T-helper 2 cell treated with Interferon-gamma antibody and Interleukin-4, amounts not matched to agents 100 ng/mL and 5 ng/mL, for 36 hours (primary cell): ENCODE measurements around the gene DEPDC5. TPM values are rescaled to one million over a fixed set of nuclear protein-coding genes. Genes with fewer than 3 reads are reported as not detected.
"Not testable (repeated sequence)": the region's sequence is repeated elsewhere in the genome, so short reads cannot be mapped to it uniquely, and the experiment has no call there.

Source experiments
- intact Hi-C: fragments of 100-400 bp; cut with micrococcal nuclease; formaldehyde crosslinking; loops from one replicate; pipeline ENCODE4 v1.15.1; 2023
- total RNA-seq: library from RNA; stranded (reverse); gene quantifications from 2 replicates; pipeline ENCODE4 v1.2.3, GENCODE V29; 2022

The DEPDC5 gene
- total RNA-seq, 1 donor from 2014 or later, result 38.5 TPM

- intact Hi-C loops, result no loop called here
Measured at GRCh38 chr22:31748490-31748889, 5.3 kb upstream of the DEPDC5 start.

DNA sequence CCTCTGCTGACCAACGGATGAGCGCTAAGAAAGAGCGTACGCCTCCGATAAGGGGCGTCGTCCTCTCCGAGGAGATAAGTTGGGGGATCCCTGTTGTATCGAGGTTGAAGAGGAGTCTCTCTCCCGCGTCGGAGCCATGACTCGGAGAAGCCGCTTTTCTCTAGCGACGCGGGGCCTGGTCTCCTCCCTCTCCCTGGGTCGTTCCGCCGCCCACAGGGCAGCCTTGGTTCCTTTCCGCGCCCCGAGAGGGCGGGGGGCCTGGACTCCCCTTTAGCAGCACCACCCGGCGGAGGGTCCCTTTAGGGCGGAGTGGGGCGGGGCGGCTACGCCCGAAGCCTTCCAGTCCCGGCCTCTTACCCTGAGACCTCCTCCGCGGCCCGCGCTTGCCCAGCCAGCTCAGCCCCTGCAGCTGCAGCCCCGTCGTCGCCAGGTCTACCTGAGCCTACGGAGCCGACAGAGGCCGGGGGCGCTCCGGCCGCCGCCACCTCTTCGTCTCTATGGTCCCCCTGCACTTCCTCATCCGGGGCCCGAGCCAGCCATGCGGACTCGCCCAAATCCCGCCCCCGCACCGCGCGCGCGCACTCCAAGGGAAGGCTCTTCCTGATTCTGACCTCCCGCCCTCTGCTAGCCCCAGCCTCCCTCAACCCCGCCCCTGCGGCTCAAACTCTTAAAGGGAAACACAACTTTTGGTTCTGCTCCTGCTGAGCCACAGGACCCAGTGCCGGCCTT, 4.0 kb upstream of the DEPDC5 start, which contains the start of gene PRR14L:
PRR14L (minus strand) TSS at position 497 of the 729 bp plus-strand sequence. CDS start 11,272 bp downstream, outside the sequence.
- intact Hi-C loops, result loop anchor here (1.0 to 5.0 kb wide), 8 partner anchors 73 to 403 kb away; partner anchors contain the start of genes DRG1, PATZ1, PISD and SFI1

DNA sequence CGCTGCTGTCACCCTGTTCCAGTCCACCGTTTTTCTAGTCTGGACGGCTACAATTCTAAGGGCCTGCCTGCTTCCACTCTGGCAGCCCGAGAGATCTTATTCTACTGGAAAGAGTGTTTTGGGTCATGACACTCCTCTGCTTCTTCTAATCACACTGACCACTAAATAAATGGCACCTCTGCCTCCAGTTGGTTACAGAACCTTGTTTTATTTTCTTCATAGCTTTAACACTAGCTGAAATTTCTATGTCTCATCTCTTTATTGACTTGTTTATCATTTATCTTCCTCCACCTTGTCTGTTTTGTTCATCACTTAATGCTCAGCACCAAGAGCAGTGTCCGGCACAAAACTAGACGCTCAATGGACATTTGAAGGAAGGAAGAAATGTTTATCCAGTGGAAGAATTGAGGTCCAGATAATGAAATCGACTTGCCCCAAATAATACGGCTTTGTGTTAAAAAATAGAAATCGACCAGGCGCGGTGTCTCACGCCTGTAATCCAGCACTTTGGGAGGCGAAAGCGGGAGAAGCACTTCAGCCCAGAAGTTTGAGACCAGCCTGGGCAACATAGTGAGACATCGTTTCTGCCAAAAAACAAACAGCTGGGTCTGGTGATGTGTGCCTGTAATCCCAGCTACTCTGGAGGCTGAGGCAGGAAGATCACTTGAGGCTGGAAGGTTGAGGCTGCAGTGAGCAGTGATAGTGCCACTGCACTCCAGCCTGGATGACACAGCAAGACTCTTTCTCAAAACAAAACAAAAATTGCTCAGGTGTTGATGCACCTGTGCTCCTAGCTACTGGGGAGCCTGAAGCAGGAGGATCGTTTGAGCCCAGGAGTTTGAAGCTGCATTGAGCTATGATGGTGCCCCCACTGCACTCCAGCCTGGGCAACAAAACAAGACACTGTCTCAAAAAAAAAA, 3.2 kb upstream of the DEPDC5 start:
- intact Hi-C loops, result loop anchor here (1.0 to 5.0 kb wide), 8 partner anchors 74 to 404 kb away; partner anchors contain the start of genes DRG1, PATZ1, PISD and SFI1

DNA sequence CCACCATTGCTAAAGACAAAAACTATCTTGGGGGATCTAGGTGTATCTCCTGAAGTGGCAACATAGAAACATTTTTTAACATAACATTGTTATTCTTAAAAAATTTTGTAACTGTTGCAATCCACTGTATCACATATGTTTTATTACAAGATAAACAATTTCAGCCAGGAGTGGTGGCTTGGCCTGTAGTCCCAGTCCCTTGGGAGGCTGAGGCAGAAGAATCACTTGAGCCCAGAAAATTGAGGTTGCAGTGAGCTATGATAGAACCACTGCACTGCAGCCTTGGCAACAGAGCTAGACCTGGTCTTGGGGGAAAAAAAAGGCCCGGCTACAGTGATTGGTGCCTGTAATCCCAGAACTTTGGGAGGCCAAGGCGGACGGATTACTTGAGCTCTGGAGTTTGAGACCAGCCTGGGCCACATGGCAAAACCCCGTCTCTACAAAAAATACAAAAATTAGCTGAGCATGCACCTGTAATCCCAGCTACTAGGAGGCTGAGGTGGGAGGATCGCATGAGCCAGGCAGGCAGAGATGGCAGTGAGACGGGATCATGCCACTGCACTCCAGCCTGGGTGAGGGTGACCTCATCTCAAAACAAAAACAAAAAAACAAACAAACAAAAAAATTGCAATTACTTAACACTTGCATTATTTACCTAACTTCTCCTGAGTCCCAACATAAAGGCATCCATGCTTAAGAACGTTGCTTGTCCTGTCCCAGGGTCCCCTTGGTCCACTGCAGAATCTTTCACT, 1.5 kb upstream of the DEPDC5 start:
- intact Hi-C loops, result loop anchor here (5.0 kb wide), 2 partner anchors 255 to 385 kb away; partner anchors contain the start of gene SFI1

- intact Hi-C loops, result loop anchor here (5.0 kb wide), 2 partner anchors 256 to 384 kb away; partner anchors contain the start of gene SFI1
Measured at GRCh38 chr22:31753005-31753633, 700 bp upstream of the DEPDC5 start.

- intact Hi-C loops, result loop anchor here (1.0 to 5.0 kb wide), 3 partner anchors 79 to 382 kb away; partner anchors contain the start of gene SFI1
Measured at GRCh38 chr22:31754813-31755212, 994 bp downstream of the DEPDC5 start.

- intact Hi-C loops, result no loop called here
Measured at GRCh38 chr22:31757265-31757664, 3.4 kb downstream of the DEPDC5 start.

DNA sequence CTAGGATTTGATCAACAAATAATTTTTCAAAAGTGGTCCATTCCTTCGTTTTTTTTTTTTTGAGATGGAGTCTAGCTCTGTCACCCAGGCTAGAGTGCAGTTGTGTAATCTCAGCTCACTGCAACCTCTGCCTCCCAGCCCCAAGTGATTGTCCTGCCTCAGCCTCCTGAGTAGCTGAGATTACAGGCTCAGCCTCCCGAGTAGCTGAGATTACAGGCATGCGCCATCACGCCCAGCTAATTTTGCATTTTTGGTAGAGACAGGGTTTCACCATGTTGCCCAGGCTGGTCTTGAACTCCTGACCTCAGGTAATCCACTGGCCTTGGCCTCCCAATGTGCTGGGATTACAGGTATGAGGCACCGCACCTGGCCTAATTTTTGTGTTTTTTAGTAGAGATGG, 5.0 kb downstream of the DEPDC5 start:
- intact Hi-C loops, result not testable (repeated sequence)

DNA sequence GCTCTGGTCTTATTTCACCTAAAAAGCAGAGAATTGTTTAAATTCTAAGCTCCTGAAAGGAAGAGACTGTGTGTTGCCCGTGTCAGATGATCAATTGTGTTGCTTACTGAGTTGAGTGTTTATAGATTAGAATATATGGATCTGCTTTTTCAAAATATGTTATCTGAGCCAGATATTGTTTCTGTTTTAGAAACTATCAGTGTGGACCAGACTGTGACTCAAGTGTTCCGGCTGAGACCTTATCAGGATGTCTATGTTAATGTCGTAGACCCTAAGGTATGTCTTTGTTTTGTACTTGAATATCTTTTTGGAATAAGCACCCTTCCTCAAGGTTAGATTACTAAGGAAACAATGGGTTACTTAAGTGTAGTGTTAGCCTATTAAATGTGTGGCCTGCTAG, 11.0 kb downstream of the DEPDC5 start:
- intact Hi-C loops, result no loop called here

- intact Hi-C loops, result no loop called here
Measured at GRCh38 chr22:31768422-31769059, 14.7 kb downstream of the DEPDC5 start.

GRCh38 chr22:31773416-31773815, 19.6 kb downstream of the DEPDC5 start:
- intact Hi-C loops, result no loop called here

DNA sequence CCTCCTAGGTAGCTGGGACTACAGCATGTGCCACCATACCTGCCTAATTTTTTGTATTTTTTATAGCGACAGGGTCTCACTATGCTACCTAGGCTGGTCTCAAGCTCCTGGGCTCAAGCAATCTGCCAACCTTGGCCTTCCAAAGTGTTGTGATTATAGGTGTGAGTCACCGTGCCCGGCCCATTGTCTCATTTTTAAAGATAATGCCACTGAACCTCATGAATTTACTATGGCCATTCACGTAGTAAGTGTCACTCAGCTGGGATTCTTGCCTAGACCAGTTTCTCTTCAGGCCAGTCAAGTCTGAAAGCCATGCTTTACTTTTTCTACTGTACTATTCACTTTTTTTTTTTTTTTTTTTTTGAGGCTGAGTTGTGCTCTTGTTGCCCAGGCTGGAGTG, 22.4 kb downstream of the DEPDC5 start:
- intact Hi-C loops, result no loop called here

DNA sequence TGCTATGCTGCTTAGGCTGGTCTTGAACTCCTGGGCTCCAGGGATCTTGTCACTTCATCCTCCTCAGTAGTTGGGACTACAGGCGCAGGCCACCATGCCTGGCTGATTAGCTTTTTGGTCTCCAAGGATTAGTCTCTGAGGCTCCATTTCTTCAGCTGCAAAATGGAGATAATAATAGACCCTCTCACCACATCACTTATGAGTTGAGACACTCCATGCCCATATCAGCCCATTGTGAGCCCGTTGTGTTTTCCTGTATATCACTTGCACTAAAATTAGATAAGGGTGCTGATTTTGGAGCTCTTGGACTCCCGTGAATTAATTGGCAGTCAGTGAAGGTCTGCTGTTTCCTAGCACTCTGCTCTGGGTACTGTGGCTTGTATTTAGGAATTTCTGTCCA, 36.0 kb downstream of the DEPDC5 start:
- intact Hi-C loops, result no loop called here

DNA sequence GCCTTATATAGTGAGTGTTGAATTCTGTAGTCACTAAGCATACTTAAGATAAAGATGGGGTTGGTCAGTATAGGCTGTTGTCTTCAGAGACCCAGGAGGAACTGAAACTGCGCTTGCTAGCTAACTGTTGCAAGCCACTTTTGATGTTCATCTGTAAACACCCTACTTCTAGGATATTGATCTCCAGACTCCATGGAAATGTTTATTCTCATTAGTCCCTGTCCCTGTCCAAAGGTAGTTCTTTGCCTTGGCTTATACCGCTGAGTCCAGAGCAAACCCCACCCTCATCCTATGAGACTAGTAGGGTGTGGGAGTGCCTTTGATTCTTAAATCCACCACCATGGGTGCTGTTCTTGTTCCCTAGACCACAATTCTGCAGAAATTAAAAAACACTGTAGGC, 36.4 kb downstream of the DEPDC5 start:
- intact Hi-C loops, result no loop called here

- intact Hi-C loops, result not testable (repeated sequence)
Measured at GRCh38 chr22:31799358-31799757, 45.5 kb downstream of the DEPDC5 start.

- intact Hi-C loops, result no loop called here
Measured at GRCh38 chr22:31800065-31800464, 46.2 kb downstream of the DEPDC5 start.

- intact Hi-C loops, result not testable (repeated sequence)
Measured at GRCh38 chr22:31800861-31801260, 47.0 kb downstream of the DEPDC5 start.

GRCh38 chr22:31802575-31802974, 48.8 kb downstream of the DEPDC5 start:
- intact Hi-C loops, result no loop called here

GRCh38 chr22:31806751-31807150, 52.9 kb downstream of the DEPDC5 start:
- intact Hi-C loops, result no loop called here

- intact Hi-C loops, result no loop called here
Measured at GRCh38 chr22:31812977-31813605, 59.3 kb downstream of the DEPDC5 start.
